HG02798 (cell line): ENCODE results near the gene GATA3.
A peak's percentile ranks its signal among the peaks of the same experiment; 100 is the strongest.
"Not testable (repeated sequence)": the region's sequence is repeated elsewhere in the genome, so short reads cannot be mapped to it uniquely, and the experiment has no call there.

ENCODE experiments used
- ATAC-seq: cut with Tn5 transposase; IDR thresholded peaks from one replicate; pipeline ENCODE4 v1.9.1; 2021; ENCODE audit warnings: mild to moderate bottlenecking; ENCODE audit not compliant: unreplicated experiment, poor library complexity

GATA3 gene

DNA sequence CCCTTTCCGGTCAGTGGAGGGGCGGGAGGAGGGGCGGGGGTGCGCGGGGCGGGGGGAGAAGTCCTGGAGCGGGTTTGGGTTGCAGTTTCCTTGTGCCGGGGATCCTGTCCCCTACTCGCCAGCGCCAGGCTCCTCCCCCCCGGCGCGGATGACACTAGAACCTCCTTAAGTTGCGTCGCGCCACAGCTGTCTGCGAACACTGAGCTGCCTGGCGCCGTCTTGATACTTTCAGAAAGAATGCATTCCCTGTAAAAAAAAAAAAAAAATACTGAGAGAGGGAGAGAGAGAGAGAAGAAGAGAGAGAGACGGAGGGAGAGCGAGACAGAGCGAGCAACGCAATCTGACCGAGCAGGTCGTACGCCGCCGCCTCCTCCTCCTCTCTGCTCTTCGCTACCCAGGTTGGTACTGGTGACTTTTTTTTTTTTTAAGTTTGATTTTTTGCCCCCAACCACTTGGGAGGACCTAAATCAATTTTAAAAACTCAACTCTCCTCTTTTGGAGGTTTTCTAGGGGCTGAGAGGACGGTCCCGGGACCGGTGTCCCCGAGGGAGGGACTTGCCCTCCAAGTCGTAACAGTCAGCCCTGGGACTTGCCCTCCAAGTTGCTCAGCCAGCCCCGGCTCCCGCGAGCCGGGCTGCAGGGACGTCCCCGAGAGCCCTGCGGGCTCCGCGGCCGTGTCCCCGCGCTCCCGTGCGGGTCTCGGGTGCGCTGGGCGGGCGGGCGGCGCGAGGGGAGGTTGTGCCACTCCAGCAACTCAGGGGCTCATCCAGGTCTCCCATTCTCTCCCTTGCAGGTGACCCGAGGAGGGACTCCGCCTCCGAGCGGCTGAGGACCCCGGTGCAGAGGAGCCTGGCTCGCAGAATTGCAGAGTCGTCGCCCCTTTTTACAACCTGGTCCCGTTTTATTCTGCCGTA is at the start of gene GATA3:
TSS of gene GATA3 (plus strand) at position 195 of the 914 bp plus-strand sequence. CDS start 968 bp downstream, outside the sequence.
- peak; percentile 52 for ATAC-seq

- peak; percentile 71 for ATAC-seq
Measured at GRCh38 chr10:8006274-8006999, 48.1 kb upstream of the GATA3 start.

- ATAC-seq = no peak
Measured at GRCh38 chr10:8009031-8009430, 45.5 kb upstream of the GATA3 start.

GRCh38 chr10:8013006-8013405 is 41.5 kb upstream of the GATA3 start:
- ATAC-seq = no peak

GRCh38 chr10:8013619-8014018 is 40.9 kb upstream of the GATA3 start:
- no peak for ATAC-seq

DNA sequence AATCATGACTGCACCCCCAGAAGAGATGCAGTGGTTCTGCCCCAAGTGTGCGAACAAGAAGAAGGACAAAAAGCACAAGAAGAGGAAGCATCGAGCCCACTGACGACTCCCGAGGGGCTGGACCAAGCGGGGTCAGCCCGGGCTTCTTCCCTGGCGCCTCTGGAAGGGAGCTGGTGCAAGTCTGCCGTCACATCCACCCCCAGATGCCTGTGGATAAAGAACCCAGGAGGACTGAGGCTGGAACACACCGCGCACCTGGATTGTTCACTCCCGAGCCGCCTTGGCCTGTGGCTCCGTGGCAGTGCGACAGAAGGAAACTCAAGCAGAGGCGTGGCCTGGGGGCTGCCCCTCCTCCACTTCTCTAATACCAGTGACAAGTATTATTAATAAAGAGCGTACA is 39.8 kb upstream of the GATA3 start:
- no peak for ATAC-seq

GRCh38 chr10:8017277-8017676 is 37.2 kb upstream of the GATA3 start:
- no peak for ATAC-seq

GRCh38 chr10:8023321-8023720 is 31.2 kb upstream of the GATA3 start:
- no peak for ATAC-seq

DNA sequence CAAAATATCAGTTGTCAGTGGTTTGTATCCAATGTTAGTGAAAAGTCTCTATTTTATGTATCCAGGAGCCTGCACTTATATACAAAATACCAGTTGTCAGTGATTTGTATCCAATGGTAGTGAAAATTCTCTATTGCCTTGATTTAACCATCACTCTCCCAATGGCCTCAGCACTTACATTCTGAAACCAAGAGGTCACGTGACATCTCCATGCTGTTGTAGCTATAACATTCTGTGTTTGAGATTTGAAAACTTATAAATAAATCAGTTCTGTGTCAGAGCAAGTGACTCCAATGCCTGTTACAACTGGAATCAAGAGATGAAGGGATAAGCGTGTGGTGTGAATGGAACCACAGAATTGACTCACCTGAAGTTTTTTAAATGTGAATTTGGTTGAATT is 30.6 kb upstream of the GATA3 start:
- ATAC-seq = no peak

DNA sequence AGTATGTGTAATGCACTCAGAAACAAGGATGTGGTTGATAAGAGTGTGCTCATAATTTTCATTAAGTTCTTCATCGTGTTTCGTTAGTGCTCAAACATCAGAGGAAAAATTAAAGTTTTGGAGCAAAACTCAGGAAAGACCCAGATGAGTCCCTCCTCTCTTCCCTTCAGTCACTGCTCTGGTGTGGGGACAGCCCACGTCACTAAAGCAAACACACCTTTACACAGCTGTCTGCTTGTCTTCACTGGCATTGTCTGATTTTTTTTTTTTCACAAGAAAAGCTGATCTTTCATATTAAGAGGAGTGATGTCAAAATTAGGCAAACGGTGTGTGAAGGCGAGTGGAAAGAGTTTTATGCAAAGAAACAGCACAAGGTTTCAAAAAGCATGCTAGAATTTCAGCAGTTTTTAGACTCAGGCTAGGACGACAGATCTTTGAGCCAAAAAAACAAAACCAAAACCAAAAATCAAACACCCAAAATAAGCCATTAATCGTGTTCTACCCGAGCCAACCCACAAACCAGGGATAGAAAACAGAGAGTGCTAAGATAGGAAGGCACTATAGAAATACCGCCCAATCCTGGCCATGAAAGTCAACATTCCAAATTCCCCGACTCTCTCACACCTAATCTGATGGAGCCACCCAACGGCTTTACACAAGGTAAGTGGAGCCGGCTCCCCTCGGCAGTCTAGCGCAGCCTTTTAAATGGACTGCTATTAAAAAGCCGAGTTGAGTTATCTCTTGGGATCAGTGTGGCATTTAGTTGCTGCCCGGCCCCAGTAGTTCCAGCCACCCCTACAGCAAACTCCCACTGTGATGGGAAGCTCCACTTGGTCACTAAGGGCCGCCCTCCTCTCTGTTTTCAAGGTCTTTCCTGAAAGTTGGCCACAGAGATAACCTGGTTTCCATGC is 27.9 kb upstream of the GATA3 start:
- ATAC-seq = no peak

GRCh38 chr10:8031211-8031610 is 23.3 kb upstream of the GATA3 start:
- not testable (repeated sequence) for ATAC-seq

- ATAC-seq = no peak
Measured at GRCh38 chr10:8032558-8032957, 21.9 kb upstream of the GATA3 start.

DNA sequence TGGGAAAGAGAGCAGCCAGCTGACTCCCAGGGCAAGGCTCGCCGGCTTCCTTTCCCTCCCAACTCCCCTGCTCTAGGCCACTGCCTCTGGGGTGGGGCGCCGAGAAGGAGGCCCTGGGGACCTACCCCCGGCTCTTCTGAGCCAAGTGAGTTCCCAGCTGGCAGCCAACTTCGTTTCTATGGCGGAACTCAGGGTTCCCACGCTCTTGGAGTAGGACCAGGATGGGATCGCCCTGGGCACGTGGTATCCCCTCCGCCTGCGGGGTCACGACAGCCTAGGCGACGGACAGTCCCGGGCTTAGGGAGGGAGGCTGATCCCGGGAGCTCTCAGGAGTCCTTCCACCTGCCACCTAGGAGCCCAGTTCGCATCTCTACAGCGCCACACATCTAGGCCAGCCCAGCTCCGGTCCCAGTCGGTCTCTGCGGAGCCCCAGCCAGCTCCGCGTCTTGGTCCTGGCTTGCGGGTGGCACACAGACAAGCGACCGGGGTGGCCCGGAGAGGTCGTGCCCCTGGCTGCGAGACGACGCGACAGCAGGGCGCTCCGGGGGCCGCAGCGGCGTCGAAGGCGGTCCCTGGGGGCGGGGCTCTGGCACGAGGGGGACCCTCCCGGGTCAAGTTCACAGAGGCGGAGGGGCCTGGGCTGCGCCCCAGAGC is 20.5 kb upstream of the GATA3 start:
- ATAC-seq = no peak

DNA sequence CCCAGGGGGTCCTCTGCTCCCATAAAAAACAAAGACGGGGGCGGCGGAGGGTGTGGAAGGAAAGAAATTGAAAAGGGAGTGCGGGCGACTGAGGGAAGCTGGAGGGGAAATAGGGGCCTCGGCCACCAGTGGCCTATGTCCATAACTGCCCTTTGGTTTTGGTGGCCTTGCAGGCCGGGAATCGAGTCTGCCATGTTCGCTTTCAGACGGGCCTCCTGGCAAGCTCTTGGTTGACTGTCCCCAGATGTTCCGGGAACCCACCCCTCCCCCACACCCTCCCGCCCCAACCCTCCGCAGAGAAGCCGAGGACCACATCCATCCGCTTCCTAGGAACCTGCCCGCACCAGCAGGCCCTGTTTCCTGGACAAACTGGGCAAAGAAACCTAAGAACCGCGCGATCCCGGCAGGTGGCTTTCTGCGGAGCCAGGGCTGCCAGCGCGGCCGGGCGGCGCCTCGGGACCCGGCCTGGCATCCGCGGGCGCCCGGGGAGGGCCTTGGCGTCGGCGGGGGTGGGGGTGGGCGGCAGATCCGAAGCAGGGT is 20.0 kb upstream of the GATA3 start:
- ATAC-seq = no peak

DNA sequence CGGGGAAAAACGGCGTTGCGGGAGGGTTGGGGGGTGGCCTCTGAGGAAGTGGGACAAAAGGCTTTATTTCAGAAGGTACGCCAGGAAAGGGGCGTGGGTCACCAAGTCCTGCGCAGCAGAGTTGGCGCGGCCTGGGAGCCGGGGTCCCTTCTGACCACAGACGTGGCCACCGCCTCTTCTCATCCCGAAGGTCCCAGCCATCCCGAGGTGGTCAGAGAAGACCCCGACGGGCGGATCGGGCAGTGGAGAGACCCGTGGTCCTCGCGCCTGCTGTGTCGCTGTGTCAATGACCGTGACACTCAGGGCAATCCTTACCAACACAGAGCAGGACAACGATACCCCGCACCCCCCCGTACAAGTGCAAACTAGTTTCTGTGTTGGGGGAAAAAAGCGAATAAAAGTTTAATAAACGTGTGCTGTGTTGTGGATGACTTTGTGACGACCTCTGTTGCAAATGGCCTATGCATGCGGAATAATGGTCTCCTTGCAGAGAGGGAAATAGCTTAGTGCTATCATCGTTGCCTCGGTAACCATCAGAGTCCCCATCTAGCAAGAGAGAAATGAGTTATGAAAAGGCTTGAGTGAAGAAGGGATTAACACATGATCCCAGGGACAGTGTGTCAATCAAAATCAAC is 19.4 kb upstream of the GATA3 start:
- ATAC-seq = no peak

DNA sequence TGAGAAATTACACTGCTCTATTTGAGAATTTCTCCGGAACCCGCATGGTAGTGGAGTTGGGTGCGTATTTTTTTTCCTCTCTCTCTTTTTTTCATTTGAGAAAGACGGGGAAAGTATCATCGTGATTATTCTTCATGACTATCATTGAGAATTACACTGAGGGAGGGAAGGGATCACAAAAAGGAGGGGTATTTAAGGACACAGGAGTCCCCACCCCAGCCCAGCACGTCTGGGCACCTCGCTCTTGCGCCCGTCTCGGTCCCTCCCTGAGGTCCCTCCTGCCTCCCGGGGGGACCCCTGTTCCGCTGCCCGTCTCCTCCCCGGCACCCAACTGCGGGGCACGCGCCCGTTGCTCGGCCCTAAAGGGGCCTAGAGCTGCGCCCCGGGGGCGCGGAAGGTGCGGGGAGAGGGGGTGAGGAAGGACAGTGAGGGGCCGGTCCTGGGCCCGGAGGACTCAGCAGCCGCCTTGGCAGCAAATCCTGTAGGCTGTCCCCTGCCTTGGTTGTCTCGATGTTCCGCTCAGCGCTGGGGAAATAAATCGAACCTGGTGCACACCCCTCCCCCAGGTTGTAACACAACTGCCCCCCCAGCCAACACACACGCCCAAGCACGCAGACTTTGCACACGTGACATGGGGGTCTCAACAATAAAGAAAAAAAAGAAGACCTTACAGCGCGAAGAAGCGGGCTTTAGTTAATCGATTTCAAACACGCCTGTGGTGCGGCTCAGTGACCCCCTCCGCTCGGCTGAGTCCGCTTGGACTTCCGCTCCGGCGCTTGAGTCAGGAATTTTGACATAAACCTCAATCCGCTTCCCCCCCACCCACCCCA is 18.6 kb upstream of the GATA3 start:
- no peak for ATAC-seq

- no peak for ATAC-seq
Measured at GRCh38 chr10:8036506-8037198, 17.8 kb upstream of the GATA3 start.
